ENCODE measurements around the gene URGCP.

- TF ChIP-seq CTCF (IDR thresholded peaks at IDR 0.05) (no peak), POLR2A (IDR thresholded peaks at IDR 0.05) (no peak)
Measured at GRCh38 chr7:43856996-43857395, 49.4 kb downstream of the URGCP start.

All from thyroid gland (tissue), 4 donors.